PFSK-1 (cell line): ENCODE measurements around the gene ZNF408.

Experiments
- FOXP2 ChIP-seq: optimal IDR thresholded peaks from 2 replicates; pipeline ENCODE3; 2011; ENCODE audit warnings: borderline replicate concordance, control low read depth, inconsistent platforms; ENCODE audit not compliant: insufficient read depth; ENCODE audit errors: extremely low read length, extremely low read depth
- POLR2AphosphoS5 ChIP-seq: IDR thresholded peaks from 2 replicates; pipeline ENCODE4 v1.6.1; 2012; ENCODE audit warnings: low read depth, mild to moderate bottlenecking, control low read depth, low read length, moderate library complexity
- SIN3A ChIP-seq: IDR thresholded peaks from 2 replicates; pipeline ENCODE4 v1.6.1; 2012; ENCODE audit warnings: mild to moderate bottlenecking, low read length, moderate library complexity, borderline replicate concordance; ENCODE audit not compliant: insufficient read depth
- TAF1 ChIP-seq: IDR thresholded peaks from 2 replicates; pipeline ENCODE4 v1.6.1; 2012; ENCODE audit warnings: low read length, control low read depth, borderline replicate concordance; ENCODE audit not compliant: insufficient read depth
- TF ChIP-seq, protein P1 (sequence below), 2 experiments: IDR thresholded peaks; 2 replicates each; pipeline versions ENCODE4 v1.6.1 to v1.8.0; 2011 to 2012; ENCODE audit warnings: low read depth in 2 of 2, low read length in 2 of 2, control low read depth in 1 of 2, inconsistent platforms in 1 of 2, mild to moderate bottlenecking in 1 of 2, moderate library complexity in 1 of 2; ENCODE audit not compliant: insufficient read depth in 1 of 2

DNA sequence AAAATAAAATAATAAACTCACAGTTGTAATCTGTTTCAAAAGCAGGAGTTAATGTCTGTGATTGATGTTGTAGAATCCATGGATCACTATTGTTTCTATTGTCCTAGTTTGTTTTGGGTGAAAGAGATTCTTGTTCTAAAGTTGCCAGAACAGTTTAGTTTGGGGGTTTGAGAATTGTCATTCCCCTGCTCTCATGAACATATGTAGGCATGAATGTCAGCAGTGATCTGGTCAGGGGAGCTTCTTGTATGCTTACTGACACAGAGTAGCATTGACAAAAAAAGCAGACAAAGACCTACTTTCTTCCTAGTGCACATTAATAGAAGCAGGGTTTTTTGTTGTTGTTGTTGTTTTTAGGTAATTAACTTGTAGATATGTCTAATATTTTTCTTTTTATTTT lies 39.0 kb upstream of the ZNF408 start:
- TF ChIP-seq SIN3A (no peak), TAF1 (no peak), POLR2AphosphoS5 (no peak), FOXP2 (no peak)
- TF ChIP-seq, protein P1, sequence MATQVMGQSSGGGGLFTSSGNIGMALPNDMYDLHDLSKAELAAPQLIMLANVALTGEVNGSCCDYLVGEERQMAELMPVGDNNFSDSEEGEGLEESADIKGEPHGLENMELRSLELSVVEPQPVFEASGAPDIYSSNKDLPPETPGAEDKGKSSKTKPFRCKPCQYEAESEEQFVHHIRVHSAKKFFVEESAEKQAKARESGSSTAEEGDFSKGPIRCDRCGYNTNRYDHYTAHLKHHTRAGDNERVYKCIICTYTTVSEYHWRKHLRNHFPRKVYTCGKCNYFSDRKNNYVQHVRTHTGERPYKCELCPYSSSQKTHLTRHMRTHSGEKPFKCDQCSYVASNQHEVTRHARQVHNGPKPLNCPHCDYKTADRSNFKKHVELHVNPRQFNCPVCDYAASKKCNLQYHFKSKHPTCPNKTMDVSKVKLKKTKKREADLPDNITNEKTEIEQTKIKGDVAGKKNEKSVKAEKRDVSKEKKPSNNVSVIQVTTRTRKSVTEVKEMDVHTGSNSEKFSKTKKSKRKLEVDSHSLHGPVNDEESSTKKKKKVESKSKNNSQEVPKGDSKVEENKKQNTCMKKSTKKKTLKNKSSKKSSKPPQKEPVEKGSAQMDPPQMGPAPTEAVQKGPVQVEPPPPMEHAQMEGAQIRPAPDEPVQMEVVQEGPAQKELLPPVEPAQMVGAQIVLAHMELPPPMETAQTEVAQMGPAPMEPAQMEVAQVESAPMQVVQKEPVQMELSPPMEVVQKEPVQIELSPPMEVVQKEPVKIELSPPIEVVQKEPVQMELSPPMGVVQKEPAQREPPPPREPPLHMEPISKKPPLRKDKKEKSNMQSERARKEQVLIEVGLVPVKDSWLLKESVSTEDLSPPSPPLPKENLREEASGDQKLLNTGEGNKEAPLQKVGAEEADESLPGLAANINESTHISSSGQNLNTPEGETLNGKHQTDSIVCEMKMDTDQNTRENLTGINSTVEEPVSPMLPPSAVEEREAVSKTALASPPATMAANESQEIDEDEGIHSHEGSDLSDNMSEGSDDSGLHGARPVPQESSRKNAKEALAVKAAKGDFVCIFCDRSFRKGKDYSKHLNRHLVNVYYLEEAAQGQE (IDR thresholded peaks at IDR 0.05; ENCODE audit: insufficient read depth in 1 of 2, low read depth in 2 of 2, low read length in 2 of 2) = no peak
